HepG2 (cell line): ENCODE measurements around the gene THRSP. TPM values are rescaled to one million over a fixed set of nuclear protein-coding genes. Genes with fewer than 3 reads are reported as not detected.

Source experiments
- CREM ChIP-seq, 2 experiments: sonication (generic) in 1 of 2; formaldehyde crosslinking in 1 of 2; IDR thresholded peaks; 2 replicates each; pipeline versions ENCODE4 v1.4.0 to v1.6.1; 2016 to 2020; ENCODE audit warnings: antibody characterized with exemption in 1 of 2, mild to moderate bottlenecking in 1 of 2, missing genetic modification reagents in 1 of 2
- ESRRA ChIP-seq: sonication (generic); formaldehyde crosslinking; IDR thresholded peaks from 2 replicates; pipeline ENCODE4 v1.5.1; 2020; ENCODE audit warnings: mild to moderate bottlenecking, low read depth, missing genetic modification reagents
- GATAD1 ChIP-seq: IDR thresholded peaks from 2 replicates; pipeline ENCODE4 v1.6.1; 2016; ENCODE audit warnings: missing genetic modification reagents, missing compliant biosample characterization
- GPN1 ChIP-seq: sonication (generic); formaldehyde crosslinking; IDR thresholded peaks from 2 replicates; pipeline ENCODE4 v1.5.1; 2020; ENCODE audit warnings: missing genetic modification reagents, borderline replicate concordance
- HOXA7 ChIP-seq: sonication (generic); formaldehyde crosslinking; IDR thresholded peaks from 2 replicates; pipeline ENCODE4 v1.8.1; 2022; ENCODE audit warnings: mild to moderate bottlenecking, missing genetic modification reagents, moderate library complexity
- JARID2 ChIP-seq: sonication (generic); formaldehyde crosslinking; IDR thresholded peaks from 2 replicates; pipeline ENCODE4 v1.8.1; 2023; ENCODE audit warnings: missing genetic modification reagents, inconsistent platforms; ENCODE audit not compliant: insufficient replicate concordance
- KLF16 ChIP-seq, 2 experiments: sonication (generic) in 1 of 2; formaldehyde crosslinking in 1 of 2; IDR thresholded peaks; 2 replicates each; pipeline versions ENCODE4 v1.6.1 to v1.8.0; 2016 to 2023; ENCODE audit warnings: missing genetic modification reagents in 2 of 2, missing compliant biosample characterization in 1 of 2
- SAP130 ChIP-seq: IDR thresholded peaks from 2 replicates; pipeline ENCODE4 v1.6.1; 2016; ENCODE audit warnings: low read depth
- TBX2 ChIP-seq: sonication (generic); formaldehyde crosslinking; IDR thresholded peaks from 2 replicates; pipeline ENCODE4 v1.5.0; 2020; ENCODE audit warnings: missing genetic modification reagents, mild to moderate bottlenecking, borderline replicate concordance
- TEAD2 ChIP-seq: sonication (generic); formaldehyde crosslinking; IDR thresholded peaks from 2 replicates; pipeline ENCODE4 v1.9.0; 2021; ENCODE audit warnings: missing genetic modification reagents
- ZFAT ChIP-seq: sonication (generic); formaldehyde crosslinking; conservative IDR thresholded peaks from 2 replicates; pipeline ENCODE4 v1.8.1; 2023; ENCODE audit warnings: missing genetic modification reagents, inconsistent platforms
- ZNF3 ChIP-seq: IDR thresholded peaks from 2 replicates; pipeline ENCODE4 v1.7.0; 2017; ENCODE audit warnings: inconsistent platforms
- ZNF652 ChIP-seq: IDR thresholded peaks from 2 replicates; pipeline ENCODE4 v1.6.1; 2016; ENCODE audit warnings: low read depth, borderline replicate concordance
- ZNF747 ChIP-seq: sonication (generic); formaldehyde crosslinking; IDR thresholded peaks from 2 replicates; pipeline ENCODE4 v1.8.1; 2023; ENCODE audit warnings: missing genetic modification reagents, mild to moderate bottlenecking, borderline replicate concordance
- ZNF761 ChIP-seq: sonication (generic); formaldehyde crosslinking; conservative IDR thresholded peaks from 2 replicates; pipeline ENCODE4 v1.4.0; 2020; ENCODE audit warnings: mild to moderate bottlenecking, missing genetic modification reagents
- ZNF775 ChIP-seq: sonication (generic); formaldehyde crosslinking; IDR thresholded peaks from 2 replicates; pipeline ENCODE4 v1.4.0; 2020; ENCODE audit warnings: missing genetic modification reagents, mild to moderate bottlenecking, moderate library complexity, borderline replicate concordance
- polyA plus RNA-seq, 8 experiments: library from polyadenylated mRNA; depleted of rRNA in 3 of 8; stranded (reverse) in 7 of 8; unstranded in 1 of 8; fragments of >200 nt; fragmentation: Illumina TruSeq in 4 of 8; extraction: Trizol in 4 of 8; gene quantifications; 2 replicates each; pipeline versions ENCODE4 v1.2.1 to v1.2.3, GENCODE V29; 2011 to 2016; ENCODE audit warnings: low read depth in 4 of 8, missing spikeins in 1 of 8, mixed read lengths in 1 of 8; ENCODE audit not compliant: insufficient read depth in 1 of 8
- total RNA-seq, 5 experiments: library from RNA; depleted of rRNA; stranded (reverse); fragments of >200 nt; fragmentation: Illumina TruSeq; extraction: Trizol; gene quantifications; 2 replicates each; pipeline ENCODE4 v1.2.3, GENCODE V29; 2016; ENCODE audit warnings: low read depth in 1 of 5
- TF ChIP-seq, protein P1 (sequence below): sonication (generic); formaldehyde crosslinking; IDR thresholded peaks from 2 replicates; pipeline ENCODE4 v1.4.0; 2020; ENCODE audit warnings: low read depth, mild to moderate bottlenecking, missing genetic modification reagents
- TF ChIP-seq, protein P2 (sequence below): sonication (generic); formaldehyde crosslinking; IDR thresholded peaks from 2 replicates; pipeline ENCODE4 v1.4.0; 2020; ENCODE audit warnings: missing genetic modification reagents
- TF ChIP-seq, protein P3 (sequence below): IDR thresholded peaks from 2 replicates; pipeline ENCODE4 v1.6.1; 2016; ENCODE audit warnings: mild to moderate bottlenecking, missing biosample characterization, missing genetic modification reagents
- TF ChIP-seq, protein P4 (sequence below): sonication (generic); formaldehyde crosslinking; IDR thresholded peaks from 2 replicates; pipeline ENCODE4 v1.8.1; 2023; ENCODE audit warnings: mild to moderate bottlenecking, missing genetic modification reagents
- TF ChIP-seq, protein P5 (sequence below): sonication (generic); formaldehyde crosslinking; IDR thresholded peaks from 2 replicates; pipeline ENCODE4 v1.4.0; 2020; ENCODE audit warnings: mild to moderate bottlenecking, missing genetic modification reagents

THRSP gene
- total and polyA plus RNA-seq, 2 of the 13 experiments (the other 11 are each of a cell fraction or from before 2014, with no cell fraction given): 0.13 to 0.58 TPM

DNA sequence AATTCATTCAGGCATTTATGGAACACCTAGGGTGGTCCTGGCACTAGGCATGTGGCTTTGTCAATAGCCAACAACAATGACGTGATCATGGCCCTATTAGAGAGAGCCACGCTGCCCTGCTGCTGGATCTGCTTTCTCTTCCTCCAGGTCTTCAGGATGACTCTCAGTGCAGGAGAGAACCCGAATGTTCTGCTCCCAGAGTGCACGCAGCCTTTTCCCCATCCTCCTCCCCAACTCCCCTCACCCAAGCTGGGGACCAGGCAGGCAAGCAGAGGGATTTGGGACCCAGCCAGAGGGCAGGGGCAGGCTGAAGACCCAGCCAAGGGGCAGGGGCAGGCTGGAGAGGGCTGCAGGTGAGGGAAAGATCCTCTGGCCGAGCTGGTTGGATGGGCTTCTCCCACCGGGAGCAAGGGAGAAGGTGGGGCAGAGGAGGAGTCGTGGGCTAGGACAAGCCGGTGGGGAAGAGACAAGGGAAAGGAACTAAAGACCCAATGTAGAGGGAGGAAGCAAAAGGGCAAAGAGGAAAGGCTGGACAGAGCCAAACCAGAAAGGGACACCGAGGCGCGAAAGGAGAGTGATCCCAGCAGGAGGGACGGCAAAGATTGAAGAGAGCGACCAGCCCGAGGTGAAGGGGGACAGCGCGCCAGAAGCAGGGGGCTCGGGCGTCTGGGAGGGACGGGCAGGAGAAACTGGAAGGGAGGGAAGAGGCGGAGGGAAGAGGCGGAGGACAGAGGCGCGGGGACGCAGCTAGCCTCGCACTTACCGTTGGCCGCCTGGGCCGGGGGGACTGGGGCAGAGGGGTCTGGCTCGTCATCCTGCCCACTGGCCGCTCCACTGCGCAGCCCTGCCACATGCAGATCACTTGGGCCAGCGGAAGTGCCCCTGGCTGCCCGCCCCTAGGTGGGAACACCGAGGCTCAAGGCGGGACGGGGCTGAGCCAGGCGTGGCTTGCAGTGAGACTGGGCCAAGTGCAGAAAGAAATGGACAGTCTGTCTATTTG, 41.0 kb upstream of the THRSP start, which contains the start of gene KCTD14 (continued):
- TF ChIP-seq, protein P1, sequence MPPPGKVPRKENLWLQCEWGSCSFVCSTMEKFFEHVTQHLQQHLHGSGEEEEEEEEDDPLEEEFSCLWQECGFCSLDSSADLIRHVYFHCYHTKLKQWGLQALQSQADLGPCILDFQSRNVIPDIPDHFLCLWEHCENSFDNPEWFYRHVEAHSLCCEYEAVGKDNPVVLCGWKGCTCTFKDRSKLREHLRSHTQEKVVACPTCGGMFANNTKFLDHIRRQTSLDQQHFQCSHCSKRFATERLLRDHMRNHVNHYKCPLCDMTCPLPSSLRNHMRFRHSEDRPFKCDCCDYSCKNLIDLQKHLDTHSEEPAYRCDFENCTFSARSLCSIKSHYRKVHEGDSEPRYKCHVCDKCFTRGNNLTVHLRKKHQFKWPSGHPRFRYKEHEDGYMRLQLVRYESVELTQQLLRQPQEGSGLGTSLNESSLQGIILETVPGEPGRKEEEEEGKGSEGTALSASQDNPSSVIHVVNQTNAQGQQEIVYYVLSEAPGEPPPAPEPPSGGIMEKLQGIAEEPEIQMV (CRISPR knock-in tag): peak; percentile 75; the same call in 1 of the 2 replicates
- no peak for TF ChIP-seq ZNF775 (CRISPR knock-in tag)
- TF ChIP-seq, protein P2, sequence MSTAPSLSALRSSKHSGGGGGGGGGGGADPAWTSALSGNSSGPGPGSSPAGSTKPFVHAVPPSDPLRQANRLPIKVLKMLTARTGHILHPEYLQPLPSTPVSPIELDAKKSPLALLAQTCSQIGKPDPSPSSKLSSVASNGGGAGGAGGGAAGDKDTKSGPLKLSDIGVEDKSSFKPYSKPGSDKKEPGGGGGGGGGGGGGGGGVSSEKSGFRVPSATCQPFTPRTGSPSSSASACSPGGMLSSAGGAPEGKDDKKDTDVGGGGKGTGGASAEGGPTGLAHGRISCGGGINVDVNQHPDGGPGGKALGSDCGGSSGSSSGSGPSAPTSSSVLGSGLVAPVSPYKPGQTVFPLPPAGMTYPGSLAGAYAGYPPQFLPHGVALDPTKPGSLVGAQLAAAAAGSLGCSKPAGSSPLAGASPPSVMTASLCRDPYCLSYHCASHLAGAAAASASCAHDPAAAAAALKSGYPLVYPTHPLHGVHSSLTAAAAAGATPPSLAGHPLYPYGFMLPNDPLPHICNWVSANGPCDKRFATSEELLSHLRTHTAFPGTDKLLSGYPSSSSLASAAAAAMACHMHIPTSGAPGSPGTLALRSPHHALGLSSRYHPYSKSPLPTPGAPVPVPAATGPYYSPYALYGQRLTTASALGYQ: 0 out of 2 replicates have a peak, but pooled peaks have one; percentile 12
- no peak for TF ChIP-seq JARID2
- peak; percentile 61 for TF ChIP-seq TBX2
- TF ChIP-seq GATAD1: peak; percentile 50; the same call in 1 of the 2 replicates
- no peak for TF ChIP-seq ZNF652
- no peak for TF ChIP-seq TEAD2 (CRISPR knock-in tag)
- TF ChIP-seq, protein P3, sequence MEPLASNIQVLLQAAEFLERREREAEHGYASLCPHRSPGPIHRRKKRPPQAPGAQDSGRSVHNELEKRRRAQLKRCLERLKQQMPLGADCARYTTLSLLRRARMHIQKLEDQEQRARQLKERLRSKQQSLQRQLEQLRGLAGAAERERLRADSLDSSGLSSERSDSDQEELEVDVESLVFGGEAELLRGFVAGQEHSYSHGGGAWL (CRISPR knock-in tag): 0 out of 2 replicates have a peak, but pooled peaks have one; percentile 57
- TF ChIP-seq HOXA7: 0 out of 2 replicates have a peak, but pooled peaks have one; percentile 47
- TF ChIP-seq ZNF761: peak; percentile 88; the same call in 1 of the 2 replicates
- no peak for TF ChIP-seq ESRRA
- TF ChIP-seq, protein P4, sequence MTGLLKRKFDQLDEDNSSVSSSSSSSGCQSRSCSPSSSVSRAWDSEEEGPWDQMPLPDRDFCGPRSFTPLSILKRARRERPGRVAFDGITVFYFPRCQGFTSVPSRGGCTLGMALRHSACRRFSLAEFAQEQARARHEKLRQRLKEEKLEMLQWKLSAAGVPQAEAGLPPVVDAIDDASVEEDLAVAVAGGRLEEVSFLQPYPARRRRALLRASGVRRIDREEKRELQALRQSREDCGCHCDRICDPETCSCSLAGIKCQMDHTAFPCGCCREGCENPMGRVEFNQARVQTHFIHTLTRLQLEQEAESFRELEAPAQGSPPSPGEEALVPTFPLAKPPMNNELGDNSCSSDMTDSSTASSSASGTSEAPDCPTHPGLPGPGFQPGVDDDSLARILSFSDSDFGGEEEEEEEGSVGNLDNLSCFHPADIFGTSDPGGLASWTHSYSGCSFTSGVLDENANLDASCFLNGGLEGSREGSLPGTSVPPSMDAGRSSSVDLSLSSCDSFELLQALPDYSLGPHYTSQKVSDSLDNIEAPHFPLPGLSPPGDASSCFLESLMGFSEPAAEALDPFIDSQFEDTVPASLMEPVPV (CRISPR knock-in tag): 0 out of 2 replicates have a peak, but pooled peaks have one; percentile 57
- no peak for TF ChIP-seq ZNF747 (CRISPR knock-in tag)
- peak; percentile 24 to 56; a peak in 3 of 4 replicates for TF ChIP-seq KLF16 (CRISPR knock-in tag; IDR thresholded peaks at IDR 0.05)
- TF ChIP-seq, protein P5, sequence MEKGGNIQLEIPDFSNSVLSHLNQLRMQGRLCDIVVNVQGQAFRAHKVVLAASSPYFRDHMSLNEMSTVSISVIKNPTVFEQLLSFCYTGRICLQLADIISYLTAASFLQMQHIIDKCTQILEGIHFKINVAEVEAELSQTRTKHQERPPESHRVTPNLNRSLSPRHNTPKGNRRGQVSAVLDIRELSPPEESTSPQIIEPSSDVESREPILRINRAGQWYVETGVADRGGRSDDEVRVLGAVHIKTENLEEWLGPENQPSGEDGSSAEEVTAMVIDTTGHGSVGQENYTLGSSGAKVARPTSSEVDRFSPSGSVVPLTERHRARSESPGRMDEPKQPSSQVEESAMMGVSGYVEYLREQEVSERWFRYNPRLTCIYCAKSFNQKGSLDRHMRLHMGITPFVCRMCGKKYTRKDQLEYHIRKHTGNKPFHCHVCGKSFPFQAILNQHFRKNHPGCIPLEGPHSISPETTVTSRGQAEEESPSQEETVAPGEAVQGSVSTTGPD (CRISPR knock-in tag): no peak
- peak; percentile 77 for TF ChIP-seq SAP130 (CRISPR knock-in tag)
- TF ChIP-seq CREM (IDR thresholded peaks at IDR 0.05): no peak
- TF ChIP-seq CREM (CRISPR knock-in tag; IDR thresholded peaks at IDR 0.05): no peak
- TF ChIP-seq ZNF3 (CRISPR knock-in tag): no peak
- no peak for TF ChIP-seq GPN1
- TF ChIP-seq ZFAT (CRISPR knock-in tag): no peak
